Measurements from ENCODE around the gene ARMC3. TPM values are rescaled to one million over a fixed set of nuclear protein-coding genes. Genes with fewer than 3 reads are reported as not detected.

The ARMC3 gene
- total RNA-seq, 1 donor from 2014 or later: 1.5 TPM

DNA sequence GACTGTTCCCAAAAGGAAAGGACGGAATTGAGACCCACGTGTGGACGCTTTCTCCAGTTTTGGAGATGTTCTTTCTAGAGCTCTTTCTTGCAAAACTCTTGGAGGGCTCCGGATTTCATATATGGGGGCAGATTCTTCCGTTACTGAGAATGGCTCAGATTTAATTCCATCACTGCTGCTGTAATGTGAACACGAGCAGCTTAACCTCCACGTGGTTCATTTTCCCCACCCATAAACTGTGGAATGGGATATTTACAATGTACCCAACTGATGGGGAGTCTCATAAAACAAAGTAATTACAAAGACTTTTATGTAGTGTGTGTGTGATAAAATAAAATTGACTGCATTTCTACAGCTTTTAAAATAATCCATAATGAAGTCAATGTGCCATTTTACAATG, 152.4 kb downstream of the ARMC3 start:
- Mint-ChIP-seq H3K4me1 (peaks cover 4% of the 10 kb centered on the region), H3K27ac (ENCODE audit: unreplicated experiment) (no peak overlapping the region), H3K9me3 (peaks cover 6% of the 10 kb centered on the region), H3K27me3 (ENCODE audit: low read depth) (peaks cover 5% of the 10 kb centered on the region), H3K36me3 (ENCODE audit: low read depth) (no peaks in the 10 kb centered on the region), H3K4me3 (no peak overlapping the region)
- TF ChIP-seq, protein P1, sequence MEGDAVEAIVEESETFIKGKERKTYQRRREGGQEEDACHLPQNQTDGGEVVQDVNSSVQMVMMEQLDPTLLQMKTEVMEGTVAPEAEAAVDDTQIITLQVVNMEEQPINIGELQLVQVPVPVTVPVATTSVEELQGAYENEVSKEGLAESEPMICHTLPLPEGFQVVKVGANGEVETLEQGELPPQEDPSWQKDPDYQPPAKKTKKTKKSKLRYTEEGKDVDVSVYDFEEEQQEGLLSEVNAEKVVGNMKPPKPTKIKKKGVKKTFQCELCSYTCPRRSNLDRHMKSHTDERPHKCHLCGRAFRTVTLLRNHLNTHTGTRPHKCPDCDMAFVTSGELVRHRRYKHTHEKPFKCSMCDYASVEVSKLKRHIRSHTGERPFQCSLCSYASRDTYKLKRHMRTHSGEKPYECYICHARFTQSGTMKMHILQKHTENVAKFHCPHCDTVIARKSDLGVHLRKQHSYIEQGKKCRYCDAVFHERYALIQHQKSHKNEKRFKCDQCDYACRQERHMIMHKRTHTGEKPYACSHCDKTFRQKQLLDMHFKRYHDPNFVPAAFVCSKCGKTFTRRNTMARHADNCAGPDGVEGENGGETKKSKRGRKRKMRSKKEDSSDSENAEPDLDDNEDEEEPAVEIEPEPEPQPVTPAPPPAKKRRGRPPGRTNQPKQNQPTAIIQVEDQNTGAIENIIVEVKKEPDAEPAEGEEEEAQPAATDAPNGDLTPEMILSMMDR (conservative IDR thresholded peaks at IDR 0.05): no peak
- DNase-seq (ENCODE audit: low read depth, low spot score): no peak

GRCh38 chr10:23081221-23081750, 153.4 kb downstream of the ARMC3 start:
- H3K27me3 Mint-ChIP-seq (ENCODE audit: low read depth): peaks cover 5% of the 10 kb centered on the region
- peaks cover 4% of the 10 kb centered on the region for H3K4me1 Mint-ChIP-seq
- H3K36me3 Mint-ChIP-seq (ENCODE audit: low read depth): no peaks in the 10 kb centered on the region
- DNase-seq (ENCODE audit: low read depth, low spot score): no peak
- no peak overlapping the region for H3K27ac Mint-ChIP-seq (ENCODE audit: unreplicated experiment)
- TF ChIP-seq, protein P1 (conservative IDR thresholded peaks at IDR 0.05): no peak
- H3K9me3 Mint-ChIP-seq: peaks cover 6% of the 10 kb centered on the region
- no peak overlapping the region for H3K4me3 Mint-ChIP-seq

DNA sequence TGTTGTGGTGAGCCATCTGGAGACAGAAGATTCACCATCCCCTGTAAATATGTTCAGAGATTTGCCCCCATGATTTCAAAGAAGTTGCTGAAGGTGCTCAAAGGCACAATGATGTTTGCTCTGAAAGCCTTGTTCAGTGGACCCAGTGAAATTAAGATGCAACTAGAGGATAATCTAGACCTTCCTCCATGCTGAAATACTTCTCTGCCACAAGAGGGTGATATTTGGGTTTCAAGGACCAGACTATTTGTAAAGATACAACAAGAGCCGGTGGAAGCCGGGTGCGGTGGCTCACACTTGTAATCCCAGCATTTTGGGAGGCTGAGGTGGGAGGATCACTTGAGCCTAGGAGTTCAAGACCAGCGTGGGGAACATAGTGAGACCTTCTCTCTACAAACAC, 154.0 kb downstream of the ARMC3 start:
- Mint-ChIP-seq H3K9me3 (peaks cover 6% of the 10 kb centered on the region), H3K4me1 (peaks cover 4% of the 10 kb centered on the region), H3K4me3 (no peak overlapping the region), H3K27ac (ENCODE audit: unreplicated experiment) (no peak overlapping the region), H3K36me3 (ENCODE audit: low read depth) (no peaks in the 10 kb centered on the region), H3K27me3 (ENCODE audit: low read depth) (peaks cover 5% of the 10 kb centered on the region)
- no peak for DNase-seq (ENCODE audit: low read depth, low spot score)
- TF ChIP-seq, protein P1 (conservative IDR thresholded peaks at IDR 0.05): peak; percentile 39

Other genes starting within 250 kb of the ARMC3 start
- 25.4 and 28.7 TPM in 2 replicates for gene PIP4K2A, start 213.5 kb upstream of the ARMC3 start, total RNA-seq
- gene MSRB2, start 167.5 kb downstream of the ARMC3 start, total RNA-seq: 24.6 and 28.9 TPM in 2 replicates